PC-3 (cell line): Measurements from ENCODE around the gene FRRS1L.

ENCODE experiments used
- EZH2 ChIP-seq: fragments of 300-600 bp; sonication (generic); IDR thresholded peaks from one replicate; pipeline ENCODE4 v1.6.1; 2017; ENCODE audit warnings: antibody characterized with exemption, mild to moderate bottlenecking, low read length; ENCODE audit not compliant: unreplicated experiment
- TF ChIP-seq, protein P1 (sequence below): fragments of 300-600 bp; sonication (generic); conservative IDR thresholded peaks from 2 replicates; pipeline ENCODE4 v1.5.1; 2017; ENCODE audit warnings: antibody characterized with exemption, low read depth, mild to moderate bottlenecking, low read length

DNA sequence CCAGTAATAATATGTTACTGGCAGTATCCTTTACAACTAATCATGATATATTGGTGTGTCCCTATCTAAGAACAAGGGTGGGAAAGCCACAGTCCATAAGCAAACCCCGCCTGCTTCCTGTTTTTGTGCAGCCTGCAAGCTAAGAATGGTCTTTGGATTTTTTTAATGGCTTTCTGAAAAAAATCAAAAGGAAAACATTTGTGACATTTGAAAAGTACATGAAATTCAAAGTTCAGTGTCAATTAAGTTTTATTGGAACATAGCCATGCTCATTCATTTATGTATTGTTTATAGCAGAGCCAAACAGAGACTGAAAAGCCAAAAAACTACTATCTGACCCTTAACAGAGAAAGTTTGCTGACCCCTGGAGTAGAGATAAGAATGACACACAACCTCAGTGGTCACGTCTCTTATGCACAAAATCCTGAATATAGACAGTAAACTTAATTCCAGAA lies 34.5 kb downstream of the FRRS1L start:
- TF ChIP-seq, protein P1, sequence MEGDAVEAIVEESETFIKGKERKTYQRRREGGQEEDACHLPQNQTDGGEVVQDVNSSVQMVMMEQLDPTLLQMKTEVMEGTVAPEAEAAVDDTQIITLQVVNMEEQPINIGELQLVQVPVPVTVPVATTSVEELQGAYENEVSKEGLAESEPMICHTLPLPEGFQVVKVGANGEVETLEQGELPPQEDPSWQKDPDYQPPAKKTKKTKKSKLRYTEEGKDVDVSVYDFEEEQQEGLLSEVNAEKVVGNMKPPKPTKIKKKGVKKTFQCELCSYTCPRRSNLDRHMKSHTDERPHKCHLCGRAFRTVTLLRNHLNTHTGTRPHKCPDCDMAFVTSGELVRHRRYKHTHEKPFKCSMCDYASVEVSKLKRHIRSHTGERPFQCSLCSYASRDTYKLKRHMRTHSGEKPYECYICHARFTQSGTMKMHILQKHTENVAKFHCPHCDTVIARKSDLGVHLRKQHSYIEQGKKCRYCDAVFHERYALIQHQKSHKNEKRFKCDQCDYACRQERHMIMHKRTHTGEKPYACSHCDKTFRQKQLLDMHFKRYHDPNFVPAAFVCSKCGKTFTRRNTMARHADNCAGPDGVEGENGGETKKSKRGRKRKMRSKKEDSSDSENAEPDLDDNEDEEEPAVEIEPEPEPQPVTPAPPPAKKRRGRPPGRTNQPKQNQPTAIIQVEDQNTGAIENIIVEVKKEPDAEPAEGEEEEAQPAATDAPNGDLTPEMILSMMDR, result no peak
- no peak for TF ChIP-seq EZH2
